ENCODE data around the gene CPVL.

DNA sequence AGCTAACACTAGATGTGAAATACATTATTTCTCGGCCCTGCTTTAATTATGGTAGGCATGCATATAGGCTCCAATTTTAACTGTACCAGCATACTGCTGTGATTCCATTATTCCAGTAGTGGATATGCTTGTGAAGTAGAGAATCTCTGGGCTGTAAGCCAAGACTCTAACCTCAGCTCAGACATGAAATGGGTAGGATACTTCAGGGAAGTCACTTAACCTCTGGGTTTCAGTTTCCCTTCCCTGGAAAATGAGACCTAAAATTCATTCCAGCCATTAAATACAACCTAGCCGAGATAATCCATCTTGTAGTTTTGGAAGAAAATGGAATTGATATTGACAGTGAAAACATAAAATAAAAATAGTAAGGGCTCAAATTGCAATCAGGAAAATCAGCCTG, 128.6 kb downstream of the CPVL start:
- TF ChIP-seq, protein P1, sequence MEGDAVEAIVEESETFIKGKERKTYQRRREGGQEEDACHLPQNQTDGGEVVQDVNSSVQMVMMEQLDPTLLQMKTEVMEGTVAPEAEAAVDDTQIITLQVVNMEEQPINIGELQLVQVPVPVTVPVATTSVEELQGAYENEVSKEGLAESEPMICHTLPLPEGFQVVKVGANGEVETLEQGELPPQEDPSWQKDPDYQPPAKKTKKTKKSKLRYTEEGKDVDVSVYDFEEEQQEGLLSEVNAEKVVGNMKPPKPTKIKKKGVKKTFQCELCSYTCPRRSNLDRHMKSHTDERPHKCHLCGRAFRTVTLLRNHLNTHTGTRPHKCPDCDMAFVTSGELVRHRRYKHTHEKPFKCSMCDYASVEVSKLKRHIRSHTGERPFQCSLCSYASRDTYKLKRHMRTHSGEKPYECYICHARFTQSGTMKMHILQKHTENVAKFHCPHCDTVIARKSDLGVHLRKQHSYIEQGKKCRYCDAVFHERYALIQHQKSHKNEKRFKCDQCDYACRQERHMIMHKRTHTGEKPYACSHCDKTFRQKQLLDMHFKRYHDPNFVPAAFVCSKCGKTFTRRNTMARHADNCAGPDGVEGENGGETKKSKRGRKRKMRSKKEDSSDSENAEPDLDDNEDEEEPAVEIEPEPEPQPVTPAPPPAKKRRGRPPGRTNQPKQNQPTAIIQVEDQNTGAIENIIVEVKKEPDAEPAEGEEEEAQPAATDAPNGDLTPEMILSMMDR (conservative IDR thresholded peaks at IDR 0.05; ENCODE audit: low read depth in 2 of 2), result no peak
- TF ChIP-seq EZH2 (IDR thresholded peaks at IDR 0.05; ENCODE audit: low read depth, unreplicated experiment), result no peak
- no peak for TF ChIP-seq POLR2AphosphoS5 (IDR thresholded peaks at IDR 0.05; ENCODE audit: low read depth)
- no peak for TF ChIP-seq STAT1 (IDR thresholded peaks at IDR 0.05; ENCODE audit: unreplicated experiment)
- TF ChIP-seq, protein P2, sequence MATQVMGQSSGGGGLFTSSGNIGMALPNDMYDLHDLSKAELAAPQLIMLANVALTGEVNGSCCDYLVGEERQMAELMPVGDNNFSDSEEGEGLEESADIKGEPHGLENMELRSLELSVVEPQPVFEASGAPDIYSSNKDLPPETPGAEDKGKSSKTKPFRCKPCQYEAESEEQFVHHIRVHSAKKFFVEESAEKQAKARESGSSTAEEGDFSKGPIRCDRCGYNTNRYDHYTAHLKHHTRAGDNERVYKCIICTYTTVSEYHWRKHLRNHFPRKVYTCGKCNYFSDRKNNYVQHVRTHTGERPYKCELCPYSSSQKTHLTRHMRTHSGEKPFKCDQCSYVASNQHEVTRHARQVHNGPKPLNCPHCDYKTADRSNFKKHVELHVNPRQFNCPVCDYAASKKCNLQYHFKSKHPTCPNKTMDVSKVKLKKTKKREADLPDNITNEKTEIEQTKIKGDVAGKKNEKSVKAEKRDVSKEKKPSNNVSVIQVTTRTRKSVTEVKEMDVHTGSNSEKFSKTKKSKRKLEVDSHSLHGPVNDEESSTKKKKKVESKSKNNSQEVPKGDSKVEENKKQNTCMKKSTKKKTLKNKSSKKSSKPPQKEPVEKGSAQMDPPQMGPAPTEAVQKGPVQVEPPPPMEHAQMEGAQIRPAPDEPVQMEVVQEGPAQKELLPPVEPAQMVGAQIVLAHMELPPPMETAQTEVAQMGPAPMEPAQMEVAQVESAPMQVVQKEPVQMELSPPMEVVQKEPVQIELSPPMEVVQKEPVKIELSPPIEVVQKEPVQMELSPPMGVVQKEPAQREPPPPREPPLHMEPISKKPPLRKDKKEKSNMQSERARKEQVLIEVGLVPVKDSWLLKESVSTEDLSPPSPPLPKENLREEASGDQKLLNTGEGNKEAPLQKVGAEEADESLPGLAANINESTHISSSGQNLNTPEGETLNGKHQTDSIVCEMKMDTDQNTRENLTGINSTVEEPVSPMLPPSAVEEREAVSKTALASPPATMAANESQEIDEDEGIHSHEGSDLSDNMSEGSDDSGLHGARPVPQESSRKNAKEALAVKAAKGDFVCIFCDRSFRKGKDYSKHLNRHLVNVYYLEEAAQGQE (IDR thresholded peaks at IDR 0.05; ENCODE audit: unreplicated experiment), result no peak
